ENCODE measurements around the gene TIPARP. TPM values are rescaled to one million over a fixed set of nuclear protein-coding genes. Genes with fewer than 3 reads are reported as not detected.

TIPARP gene
- polyA plus RNA-seq, 3 donors from 2014 or later: 21.7 to 32.6 (median 22.6) TPM

GRCh38 chr3:156716105-156716862, 41.9 kb downstream of the TIPARP start:
- H3K27me3 Mint-ChIP-seq (ENCODE audit: low read depth in 3 of 3): no peaks in the 10 kb centered on the region
- peaks cover 3 to 19% (median 4%) of the 10 kb centered on the region in 3 donors for H3K36me3 Mint-ChIP-seq
- no peaks in the 10 kb centered on the region for H3K9me3 Mint-ChIP-seq
- no peak overlapping the region for H3K27ac Mint-ChIP-seq
- no peaks in the 10 kb centered on the region for H3K4me1 Mint-ChIP-seq
- H3K4me3 Mint-ChIP-seq: no peak overlapping the region
- no peak for DNase-seq

- Mint-ChIP-seq H3K9me3 (no peaks in the 10 kb centered on the region), H3K4me1 (no peaks in the 10 kb centered on the region), H3K36me3 (peaks cover 3 to 19% (median 7%) of the 10 kb centered on the region in 3 donors)
These were observed 44.4 kb downstream of the TIPARP start for GRCh38 chr3:156718622-156719306.

GRCh38 chr3:156720826-156721225, 46.4 kb downstream of the TIPARP start:
- Mint-ChIP-seq H3K9me3 (no peaks in the 10 kb centered on the region), H3K36me3 (peaks cover 0 to 4% (median 3%) of the 10 kb centered on the region in 3 donors), H3K4me1 (no peaks in the 10 kb centered on the region), H3K4me3 (no peak overlapping the region), H3K27me3 (ENCODE audit: low read depth in 3 of 3) (no peaks in the 10 kb centered on the region), H3K27ac (no peak overlapping the region)
- no peak for DNase-seq

More at GRCh38 chr3:156718622-156719306, 44.4 kb downstream of the TIPARP start:
- no peak overlapping the region for H3K4me3 Mint-ChIP-seq
- H3K27me3 Mint-ChIP-seq (ENCODE audit: low read depth in 3 of 3): no peaks in the 10 kb centered on the region
- H3K27ac Mint-ChIP-seq: no peak overlapping the region
- no peak for DNase-seq

GRCh38 chr3:156721687-156722618, 47.6 kb downstream of the TIPARP start:
- Mint-ChIP-seq H3K27ac (no peak overlapping the region), H3K9me3 (no peaks in the 10 kb centered on the region), H3K36me3 (peaks cover 0 to 3% (median 3%) of the 10 kb centered on the region in 3 donors), H3K4me3 (no peak overlapping the region), H3K4me1 (no peaks in the 10 kb centered on the region), H3K27me3 (ENCODE audit: low read depth in 3 of 3) (no peaks in the 10 kb centered on the region)
- DNase-seq: no peak

GRCh38 chr3:156723182-156723619, 48.8 kb downstream of the TIPARP start:
- Mint-ChIP-seq H3K4me3 (no peak overlapping the region), H3K4me1 (no peaks in the 10 kb centered on the region), H3K9me3 (no peaks in the 10 kb centered on the region), H3K27me3 (ENCODE audit: low read depth in 3 of 3) (no peaks in the 10 kb centered on the region), H3K27ac (no peak overlapping the region), H3K36me3 (peaks cover 0 to 3% (median 3%) of the 10 kb centered on the region in 3 donors)
- DNase-seq: no peak

- no peaks in the 10 kb centered on the region for H3K27me3 Mint-ChIP-seq (ENCODE audit: low read depth in 3 of 3)
- no peak for DNase-seq
- peaks cover 0 to 3% (median 3%) of the 10 kb centered on the region in 3 donors for H3K36me3 Mint-ChIP-seq
- H3K4me3 Mint-ChIP-seq: no peak overlapping the region
- no peaks in the 10 kb centered on the region for H3K9me3 Mint-ChIP-seq
- H3K27ac Mint-ChIP-seq: no peak overlapping the region
- no peaks in the 10 kb centered on the region for H3K4me1 Mint-ChIP-seq
These were observed 51.3 kb downstream of the TIPARP start for GRCh38 chr3:156725682-156726081.

GRCh38 chr3:156726456-156726855, 52.1 kb downstream of the TIPARP start:
- no peak for DNase-seq
- Mint-ChIP-seq H3K4me1 (no peaks in the 10 kb centered on the region), H3K27ac (no peak overlapping the region), H3K36me3 (peaks cover 0 to 3% (median 3%) of the 10 kb centered on the region in 3 donors), H3K27me3 (ENCODE audit: low read depth in 3 of 3) (no peaks in the 10 kb centered on the region), H3K4me3 (no peak overlapping the region), H3K9me3 (no peaks in the 10 kb centered on the region)

- no peaks in the 10 kb centered on the region for H3K27me3 Mint-ChIP-seq (ENCODE audit: low read depth in 3 of 3)
- no peak overlapping the region for H3K27ac Mint-ChIP-seq
- no peaks in the 10 kb centered on the region for H3K9me3 Mint-ChIP-seq
- peaks cover 0 to 3% (median 3%) of the 10 kb centered on the region in 3 donors for H3K36me3 Mint-ChIP-seq
- DNase-seq: no peak
- H3K4me1 Mint-ChIP-seq: no peaks in the 10 kb centered on the region
- no peak overlapping the region for H3K4me3 Mint-ChIP-seq
These were observed 53.3 kb downstream of the TIPARP start for GRCh38 chr3:156727519-156728205.

- no peaks in the 10 kb centered on the region for H3K27me3 Mint-ChIP-seq (ENCODE audit: low read depth in 3 of 3)
- H3K27ac Mint-ChIP-seq: no peak overlapping the region
- no peak overlapping the region for H3K4me3 Mint-ChIP-seq
- H3K4me1 Mint-ChIP-seq: no peaks in the 10 kb centered on the region
- H3K9me3 Mint-ChIP-seq: no peaks in the 10 kb centered on the region
- H3K36me3 Mint-ChIP-seq: peaks cover 0 to 3% (median 2%) of the 10 kb centered on the region in 3 donors
- DNase-seq: no peak
These were observed 54.0 kb downstream of the TIPARP start for GRCh38 chr3:156728267-156728985.

GRCh38 chr3:156729460-156730179, 55.2 kb downstream of the TIPARP start:
- H3K27me3 Mint-ChIP-seq (ENCODE audit: low read depth in 3 of 3): peaks cover 0 to 3% (median 0%) of the 10 kb centered on the region in 3 donors
- no peak for DNase-seq
- no peak overlapping the region for H3K27ac Mint-ChIP-seq
- no peaks in the 10 kb centered on the region for H3K9me3 Mint-ChIP-seq
- no peaks in the 10 kb centered on the region for H3K4me1 Mint-ChIP-seq
- H3K4me3 Mint-ChIP-seq: no peak overlapping the region
- peaks cover 0 to 3% (median 0%) of the 10 kb centered on the region in 3 donors for H3K36me3 Mint-ChIP-seq

- H3K4me3 Mint-ChIP-seq: no peak overlapping the region
- no peak overlapping the region for H3K27ac Mint-ChIP-seq
- H3K9me3 Mint-ChIP-seq: no peaks in the 10 kb centered on the region
- no peak for DNase-seq
- H3K36me3 Mint-ChIP-seq: peaks cover 0 to 3% (median 0%) of the 10 kb centered on the region in 3 donors
- H3K27me3 Mint-ChIP-seq (ENCODE audit: low read depth in 3 of 3): peaks cover 0 to 3% (median 0%) of the 10 kb centered on the region in 3 donors
- H3K4me1 Mint-ChIP-seq: no peaks in the 10 kb centered on the region
These were observed 57.4 kb downstream of the TIPARP start for GRCh38 chr3:156731813-156732212.

- Mint-ChIP-seq H3K27ac (no peak overlapping the region), H3K4me1 (no peaks in the 10 kb centered on the region), H3K4me3 (no peak overlapping the region), H3K36me3 (peaks cover 0 to 2% (median 0%) of the 10 kb centered on the region in 3 donors), H3K27me3 (ENCODE audit: low read depth in 3 of 3) (peaks cover 0 to 3% (median 0%) of the 10 kb centered on the region in 3 donors), H3K9me3 (peaks cover 0 to 3% (median 0%) of the 10 kb centered on the region in 6 donors)
- DNase-seq: no peak
These were observed 57.9 kb downstream of the TIPARP start for GRCh38 chr3:156732261-156732660.

Measured in immature natural killer cell (primary cell).